HG02884 (cell line): Measurements from ENCODE around the gene PRXL2B.
A peak's percentile ranks its signal among the peaks of the same experiment; 100 is the strongest.
"Not testable (repeated sequence)": the region's sequence is repeated elsewhere in the genome, so short reads cannot be mapped to it uniquely, and the experiment has no call there.

ENCODE experiments used
- ATAC-seq: cut with Tn5 transposase; IDR thresholded peaks from one replicate; pipeline ENCODE4 v1.9.1; 2021; ENCODE audit warnings: mild to moderate bottlenecking, moderate library complexity; ENCODE audit not compliant: unreplicated experiment

Gene PRXL2B

DNA sequence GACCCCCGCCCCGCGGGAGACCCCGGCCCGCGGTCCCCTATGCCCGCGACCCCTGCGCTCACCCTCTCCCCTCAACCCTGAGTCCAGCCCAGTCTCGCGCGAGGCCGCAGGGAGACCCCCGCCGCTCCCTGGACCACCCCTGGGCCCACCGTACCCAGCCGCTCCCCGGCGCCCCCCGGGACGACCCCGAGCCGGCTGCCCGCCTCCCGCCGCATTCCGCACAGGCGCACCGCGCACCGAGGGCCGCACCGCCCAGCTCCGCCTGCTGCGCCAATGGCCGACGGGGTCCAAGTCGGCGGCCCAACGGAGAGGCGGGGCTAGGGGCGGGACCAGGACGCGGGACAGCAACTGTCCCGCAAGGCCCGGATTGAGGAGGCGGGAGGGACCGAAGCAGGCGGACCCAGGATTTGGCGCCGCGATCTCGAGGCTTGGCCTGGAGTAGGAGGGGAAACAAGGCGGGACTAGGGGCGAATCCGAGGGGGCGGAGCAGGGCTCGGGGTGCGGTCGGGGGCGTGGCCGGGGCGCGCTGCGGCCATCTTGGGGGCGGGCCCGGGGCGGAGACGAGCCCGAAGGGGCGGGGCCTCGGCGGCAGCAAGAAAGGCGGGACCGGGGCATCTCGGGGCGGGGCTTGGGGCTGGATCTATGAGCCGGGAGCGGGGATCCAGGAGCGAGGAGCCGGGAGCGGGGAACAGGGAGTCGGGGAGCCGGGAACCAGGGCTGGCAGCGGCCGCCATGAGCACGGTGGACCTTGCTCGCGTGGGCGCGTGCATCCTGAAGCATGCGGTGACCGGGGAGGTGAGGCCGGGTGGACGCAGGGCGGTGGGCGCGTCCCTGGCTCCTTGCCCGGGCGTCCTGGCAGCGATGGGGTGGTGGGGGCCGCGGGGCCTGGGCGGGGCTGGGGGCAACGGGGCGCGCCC lies at the start of gene PRXL2B:
Gene PRXL2B (plus strand): TSS at position 624 of the 917 bp plus-strand sequence. CDS start 109 bp downstream, at position 733.
- ATAC-seq = peak; percentile 52

DNA sequence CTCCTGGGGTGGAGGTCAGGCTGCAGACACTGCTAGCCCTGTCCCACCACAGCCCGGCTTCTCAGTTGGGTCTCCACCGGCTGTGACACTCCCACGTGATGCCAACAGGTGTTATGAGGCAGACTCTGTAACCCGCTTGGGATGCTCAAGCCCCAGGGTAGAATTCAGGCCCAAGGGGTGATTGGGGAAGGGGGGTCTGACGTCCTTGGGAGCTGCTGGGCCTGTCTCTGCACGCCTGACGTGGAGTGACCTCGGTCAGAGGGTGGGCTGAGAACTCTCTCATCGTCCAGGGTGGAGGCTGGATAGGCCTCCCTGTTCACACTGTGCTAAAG lies 48.8 kb upstream of the PRXL2B start:
- ATAC-seq = no peak

GRCh38 chr1:2538376-2538775 lies 48.2 kb upstream of the PRXL2B start:
- ATAC-seq = no peak

DNA sequence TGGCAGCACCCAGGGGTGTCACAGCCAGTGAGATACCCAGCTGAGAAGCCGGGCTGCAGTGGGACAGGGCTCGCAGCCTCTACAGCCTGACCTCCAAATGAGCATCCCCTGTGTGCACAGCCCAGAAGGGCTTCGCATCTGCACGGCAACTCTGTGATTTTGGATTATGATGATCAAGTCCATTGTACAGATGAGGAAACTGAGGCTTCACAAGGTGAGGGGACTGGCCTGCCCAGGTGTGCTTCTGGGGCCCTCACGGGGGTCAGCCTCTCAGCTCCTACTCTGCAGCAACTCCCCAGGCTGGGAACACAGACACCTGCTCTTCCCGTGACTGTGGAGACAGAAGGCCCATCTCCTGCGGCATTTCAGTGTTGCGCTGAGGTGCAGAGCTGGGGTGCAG lies 47.7 kb upstream of the PRXL2B start:
- ATAC-seq = no peak

GRCh38 chr1:2539312-2539907 lies 47.2 kb upstream of the PRXL2B start:
- no peak for ATAC-seq

DNA sequence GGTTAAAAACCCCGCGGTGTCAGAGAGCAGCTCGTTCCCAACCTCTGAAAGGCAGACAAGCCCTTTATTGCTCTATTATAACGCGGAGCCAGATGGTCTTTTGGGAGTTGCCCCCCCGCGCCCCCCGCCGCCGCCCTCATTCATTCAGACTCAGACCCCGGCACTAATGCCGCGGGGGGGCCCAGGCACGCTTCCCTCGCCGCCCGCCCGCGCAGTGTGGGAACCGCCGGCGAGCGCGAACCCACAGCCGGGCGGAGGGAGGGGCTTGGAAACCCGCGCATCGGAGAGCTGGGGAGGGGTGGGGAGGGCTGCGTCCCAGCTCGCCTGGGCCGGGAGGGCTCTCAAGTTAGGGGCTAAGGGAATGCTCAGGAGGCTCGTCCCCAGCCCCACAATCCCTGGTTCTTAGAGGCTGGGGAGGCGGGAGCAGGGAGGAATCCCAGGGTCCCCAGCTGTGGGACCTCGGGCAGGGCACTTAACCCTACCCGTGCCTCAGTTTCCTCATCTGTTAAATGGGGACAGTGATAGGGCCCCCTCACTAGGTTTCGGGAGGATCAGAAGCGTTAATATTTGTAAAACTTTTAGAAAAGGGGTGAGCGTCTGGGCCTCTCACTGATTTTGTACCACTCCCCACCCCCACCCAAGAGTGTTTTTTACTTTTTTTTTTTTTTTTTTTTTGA lies 45.6 kb upstream of the PRXL2B start:
- no peak for ATAC-seq

DNA sequence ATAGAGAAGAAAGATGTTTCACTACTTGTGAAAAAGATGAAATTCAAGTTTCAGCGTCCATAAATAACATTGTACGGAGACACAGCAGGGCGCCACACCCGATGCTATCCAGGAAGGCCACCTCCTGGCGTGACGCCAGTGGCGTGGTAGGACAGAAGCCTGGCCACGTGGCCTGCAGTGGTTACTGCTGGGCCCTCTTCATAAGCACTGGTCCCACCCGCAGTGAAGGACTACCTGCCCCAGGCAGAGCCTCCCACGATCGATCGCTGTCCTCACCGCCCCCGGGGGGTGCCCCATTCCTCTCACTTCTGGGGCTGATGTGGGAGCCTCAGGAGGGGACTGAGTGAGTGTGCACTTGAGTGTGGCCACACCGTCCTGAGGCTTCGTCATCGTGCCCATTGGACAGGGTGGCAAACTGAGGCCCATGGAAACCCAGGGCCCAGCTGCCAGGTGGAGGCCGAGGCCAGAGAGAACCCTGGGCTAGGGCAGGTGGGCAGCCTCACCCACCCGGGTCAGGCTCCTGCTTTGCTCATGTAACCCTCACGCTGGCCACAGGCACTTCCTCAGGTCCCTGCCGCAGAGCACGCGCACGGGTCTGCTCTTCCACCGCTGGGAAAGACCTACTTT lies 44.8 kb upstream of the PRXL2B start:
- no peak for ATAC-seq

GRCh38 chr1:2542246-2542915 lies 44.2 kb upstream of the PRXL2B start:
- no peak for ATAC-seq

DNA sequence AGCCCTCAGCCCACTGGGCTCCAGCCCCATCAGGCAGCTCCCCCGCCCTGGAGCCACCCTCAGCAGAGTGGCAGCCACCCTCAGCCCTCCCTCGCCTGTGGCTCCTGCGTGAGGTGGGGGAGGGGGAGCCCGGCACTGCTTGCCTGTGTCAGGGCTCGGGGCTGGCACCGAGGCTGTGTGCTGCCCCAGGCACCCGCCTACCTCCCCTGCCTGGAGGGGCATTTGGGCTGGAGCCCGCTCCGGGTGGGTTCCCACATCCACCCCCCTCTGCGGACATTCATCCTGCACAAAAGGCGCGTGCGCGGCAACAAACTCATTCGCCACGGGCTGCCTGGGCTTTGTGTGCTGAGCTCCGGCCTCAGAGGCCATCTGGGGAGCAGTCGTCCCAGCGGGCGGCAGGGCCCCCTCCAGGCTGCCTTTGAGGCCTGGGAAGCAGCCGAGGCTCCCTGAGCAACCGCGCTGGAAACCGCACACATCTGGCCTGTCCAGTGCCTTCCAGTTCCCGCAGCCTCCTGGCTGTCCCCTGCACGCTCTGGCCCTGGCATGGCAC lies 43.0 kb upstream of the PRXL2B start:
- ATAC-seq = no peak

GRCh38 chr1:2544093-2544874 lies 42.3 kb upstream of the PRXL2B start:
- no peak for ATAC-seq

GRCh38 chr1:2544875-2545640 lies 41.5 kb upstream of the PRXL2B start:
- no peak for ATAC-seq

GRCh38 chr1:2545754-2546514 lies 40.6 kb upstream of the PRXL2B start:
- no peak for ATAC-seq

DNA sequence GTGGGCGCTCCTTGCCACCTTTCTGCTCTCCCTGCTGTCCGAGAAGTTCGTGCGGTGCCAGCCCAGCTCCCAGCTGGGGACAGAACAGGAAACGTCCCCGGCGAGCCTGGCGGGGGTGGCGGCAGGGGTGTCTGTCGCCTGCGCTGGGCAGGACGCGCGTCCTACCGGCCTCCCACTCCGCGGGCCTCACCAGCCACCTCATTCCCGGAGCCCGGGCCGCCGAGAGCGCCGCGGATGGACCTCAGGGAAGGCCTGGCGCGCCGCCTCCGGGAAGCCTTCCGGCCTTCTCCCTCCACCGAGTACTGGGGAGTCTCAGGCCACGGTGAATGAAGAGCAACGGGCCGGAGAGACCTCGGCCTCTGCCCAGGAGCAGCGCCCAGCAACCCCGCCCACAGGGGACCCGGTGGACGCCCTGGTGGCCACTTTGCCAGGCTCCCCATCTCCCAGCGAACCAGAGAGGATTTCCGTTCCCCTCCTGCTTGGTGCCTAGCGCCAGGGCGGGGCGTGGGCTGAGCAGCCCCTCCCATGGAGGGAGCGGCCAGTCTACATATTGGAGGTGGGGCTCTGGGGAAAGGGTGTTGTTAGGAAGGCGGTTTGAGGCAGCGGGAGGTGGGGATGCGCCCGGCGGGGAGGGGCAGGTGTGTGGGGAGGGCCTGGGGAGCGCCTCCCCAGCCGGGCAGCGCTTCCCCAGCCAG lies 39.9 kb upstream of the PRXL2B start:
- no peak for ATAC-seq

GRCh38 chr1:2547210-2548067 lies 39.1 kb upstream of the PRXL2B start:
- no peak for ATAC-seq

GRCh38 chr1:2548068-2548589 lies 38.4 kb upstream of the PRXL2B start:
- ATAC-seq = no peak

- not testable (repeated sequence) for ATAC-seq
Observed at GRCh38 chr1:2549367-2550029, 37.1 kb upstream of the PRXL2B start.
